GM10266 (cell line): ENCODE results near the gene PPP3R1.
A peak's percentile ranks its signal among the peaks of the same experiment; 100 is the strongest.

Experiments used
- DNase-seq: peaks from one replicate; pipeline ENCODE4 v3.0.0; 2012; ENCODE audit errors: extremely low spot score
- CTCF ChIP-seq: IDR thresholded peaks from 2 replicates; pipeline ENCODE4 v1.5.1; 2012; ENCODE audit warnings: mild to moderate bottlenecking, low read depth; ENCODE audit not compliant: control insufficient read depth, insufficient read depth; ENCODE audit errors: missing control alignments

PPP3R1 gene

GRCh38 chr2:68252400-68253218, at the start of gene PPP3R1:
Gene PPP3R1 (minus strand): TSS chr2:68252532. CDS start chr2:68252127, 405 bp downstream.
- peak; percentile 95 for DNase-seq
- TF ChIP-seq CTCF = no peak

DNA sequence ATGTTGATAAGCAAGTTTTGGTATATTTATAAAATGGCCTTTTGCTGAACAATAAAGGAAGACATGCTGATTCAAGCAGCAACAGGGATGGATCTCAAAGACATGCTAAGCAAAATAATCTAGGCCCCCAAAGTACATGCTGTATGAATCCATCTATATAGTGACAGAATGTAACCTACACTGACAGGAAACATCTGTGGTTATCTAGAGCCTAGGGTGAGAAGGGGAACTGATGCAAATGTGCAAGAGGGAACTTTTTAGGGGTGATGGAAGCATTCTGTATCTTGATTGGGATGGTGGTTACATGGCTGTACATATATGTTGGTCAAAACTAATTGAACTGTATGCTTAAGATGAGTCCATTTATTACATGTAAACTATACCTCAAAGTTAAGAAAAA, 43.2 kb upstream of the PPP3R1 start:
- no peak for DNase-seq
- no peak for TF ChIP-seq CTCF

DNA sequence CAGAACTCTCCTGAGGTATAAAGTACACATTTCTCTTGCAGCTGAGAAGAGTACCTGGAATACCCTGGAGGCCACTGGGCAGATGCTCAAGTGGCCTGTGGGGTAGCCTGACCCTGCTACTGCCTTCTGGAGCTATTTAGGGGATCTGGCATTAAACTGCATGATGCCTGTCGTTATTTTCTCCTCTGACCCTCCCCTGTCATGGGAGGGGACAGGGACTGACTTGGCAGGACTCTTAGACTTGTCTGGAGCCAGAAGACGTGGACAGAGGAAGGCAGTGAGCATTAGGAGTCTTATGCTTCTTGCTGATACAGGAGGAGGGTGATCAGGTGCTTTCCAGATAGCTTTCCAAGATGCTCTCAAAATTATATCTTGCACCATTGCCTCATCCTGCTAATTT, 42.6 kb upstream of the PPP3R1 start:
- no peak for TF ChIP-seq CTCF
- no peak for DNase-seq

- DNase-seq = no peak
Observed at GRCh38 chr2:68294187-68294586, 41.9 kb upstream of the PPP3R1 start.

DNA sequence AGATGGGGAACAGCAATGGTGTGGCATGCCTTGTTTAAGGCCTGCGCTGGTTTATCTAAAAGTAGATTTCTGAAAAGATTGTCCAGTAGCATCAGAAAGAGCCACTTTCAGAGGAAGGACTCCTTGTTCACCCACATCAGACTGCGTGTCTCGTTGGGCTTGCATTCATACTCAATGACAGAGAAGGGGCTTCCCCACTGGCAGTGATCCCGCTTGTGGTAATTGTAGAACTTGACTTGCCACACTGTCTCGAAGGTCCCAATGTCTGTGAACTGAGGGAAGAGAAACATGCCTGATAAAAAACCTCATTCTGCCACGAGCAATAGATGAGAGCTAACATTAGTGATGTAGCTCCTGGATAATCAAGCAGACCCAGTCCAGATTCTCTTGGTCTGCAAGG, 41.4 kb upstream of the PPP3R1 start:
- no peak for DNase-seq
- no peak for TF ChIP-seq CTCF

More at GRCh38 chr2:68294187-68294586, 41.9 kb upstream of the PPP3R1 start:
- TF ChIP-seq CTCF = no peak

- no peak for TF ChIP-seq CTCF
- DNase-seq = no peak
Observed at GRCh38 chr2:68293024-68293423, 40.7 kb upstream of the PPP3R1 start.

GRCh38 chr2:68292108-68292710, 39.9 kb upstream of the PPP3R1 start:
- TF ChIP-seq CTCF = peak; percentile 73
- DNase-seq = peak; percentile 35
